NCI-H748 treated with DMSO at 0.1 percent for 48 hours (cell line): Measurements from ENCODE around the gene APOOL.
A peak's percentile ranks its signal among the peaks of the same experiment; 100 is the strongest.
"Not testable (repeated sequence)": the region's sequence is repeated elsewhere in the genome, so short reads cannot be mapped to it uniquely, and the experiment has no call there.

Experiments
- DNase-seq: peaks from one replicate; lab custom pipeline; 2025; lab: John Stamatoyannopoulos, UW

The APOOL gene

GRCh38 chrX:85003655-85004244, at the start of gene APOOL:
Gene APOOL (plus strand): TSS chrX:85003877. CDS start chrX:85003913, 36 bp downstream.
- peak; percentile 84 for DNase-seq

GRCh38 chrX:84956304-84956703, 47.4 kb upstream of the APOOL start:
- DNase-seq: no peak

- no peak for DNase-seq
Measured at GRCh38 chrX:84974803-84975202, 28.9 kb upstream of the APOOL start.

GRCh38 chrX:84991739-84992138, 11.9 kb upstream of the APOOL start:
- DNase-seq: not testable (repeated sequence)

- no peak for DNase-seq
Measured at GRCh38 chrX:84993150-84993549, 10.5 kb upstream of the APOOL start.

GRCh38 chrX:85001344-85001743, 2.3 kb upstream of the APOOL start:
- DNase-seq: no peak

- DNase-seq: no peak
Measured at GRCh38 chrX:85004255-85004654, 578 bp downstream of the APOOL start.

GRCh38 chrX:85012098-85012497, 8.4 kb downstream of the APOOL start:
- no peak for DNase-seq

- DNase-seq: not testable (repeated sequence)
Measured at GRCh38 chrX:85015351-85015750, 11.7 kb downstream of the APOOL start.

- DNase-seq: no peak
Measured at GRCh38 chrX:85017721-85018120, 14.0 kb downstream of the APOOL start.

GRCh38 chrX:85018471-85018870, 14.8 kb downstream of the APOOL start:
- no peak for DNase-seq

GRCh38 chrX:85020216-85020615, 16.5 kb downstream of the APOOL start:
- no peak for DNase-seq

- DNase-seq: no peak
Measured at GRCh38 chrX:85024044-85024443, 20.4 kb downstream of the APOOL start.

GRCh38 chrX:85024562-85024961, 20.9 kb downstream of the APOOL start:
- DNase-seq: no peak

- DNase-seq: no peak
Measured at GRCh38 chrX:85026170-85026569, 22.5 kb downstream of the APOOL start.

- DNase-seq: no peak
Measured at GRCh38 chrX:85029043-85029442, 25.4 kb downstream of the APOOL start.

- DNase-seq: no peak
Measured at GRCh38 chrX:85031505-85031904, 27.8 kb downstream of the APOOL start.

GRCh38 chrX:85037114-85037513, 33.4 kb downstream of the APOOL start:
- DNase-seq: no peak

GRCh38 chrX:85051627-85052026, 48.0 kb downstream of the APOOL start:
- no peak for DNase-seq

- no peak for DNase-seq
Measured at GRCh38 chrX:85052205-85052604, 48.5 kb downstream of the APOOL start.

GRCh38 chrX:85052636-85053343, 49.1 kb downstream of the APOOL start:
- DNase-seq: no peak

GRCh38 chrX:85065512-85066198, 62.0 kb downstream of the APOOL start:
- DNase-seq: no peak

- DNase-seq: not testable (repeated sequence)
Measured at GRCh38 chrX:85077247-85077646, 73.6 kb downstream of the APOOL start.
